Gastrocnemius medialis (tissue), 4 donors: ENCODE measurements around the gene RHOT2. TPM values are rescaled to one million over a fixed set of nuclear protein-coding genes. Genes with fewer than 3 reads are reported as not detected.

Source experiments
- ATAC-seq, 2 donors: fragments of 150-250 bp; one replicate each; pipeline ENCODE4 v1.9.1; 2016
- DNase-seq, 2 donors: peaks; one replicate each; pipeline ENCODE4 v3.0.0-alpha.2; 2019
- H3K27ac ChIP-seq, 4 donors: fragments of 200-600 bp; sonication (generic); 1 replicate in 1 of 4; 2 replicates in 3 of 4; pipeline ENCODE4 v1.5.1; 2016 to 2018; ENCODE audit warnings: mild to moderate bottlenecking in 2 of 4, moderate library complexity in 1 of 4
- H3K27me3 ChIP-seq, 3 donors: fragments of 200-600 bp; sonication (generic) in 2 of 3; 1 replicate in 1 of 3; 2 replicates in 2 of 3; pipeline versions ENCODE4 v1.5.1 to v1.6.0; 2016 to 2019; ENCODE audit warnings: mild to moderate bottlenecking in 1 of 3, moderate library complexity in 1 of 3
- H3K36me3 ChIP-seq, 2 donors: fragments of 200-600 bp; sonication (generic) in 1 of 2; one replicate each; pipeline ENCODE4 v1.5.1; 2017 to 2018
- H3K4me1 ChIP-seq, 2 donors: fragments of 200-600 bp; sonication (generic) in 1 of 2; one replicate each; pipeline ENCODE4 v1.5.1; 2016 to 2017; ENCODE audit warnings: mild to moderate bottlenecking in 2 of 2
- H3K4me3 ChIP-seq, 4 donors: fragments of 200-600 bp; sonication (generic) in 3 of 4; 1 replicate in 1 of 4; 2 replicates in 3 of 4; pipeline ENCODE4 v1.5.1; 2016 to 2019; ENCODE audit warnings: mild to moderate bottlenecking in 2 of 4
- H3K9me3 ChIP-seq, 3 donors: fragments of 200-600 bp; sonication (generic) in 2 of 3; 1 replicate in 1 of 3; 2 replicates in 2 of 3; pipeline ENCODE4 v1.5.1; 2016 to 2019
- POLR2A ChIP-seq, 2 donors: fragments of 450-650 bp; IDR thresholded peaks; one replicate each; pipeline ENCODE4 v1.6.1; 2017; ENCODE audit warnings: antibody characterized with exemption in 2 of 2, mild to moderate bottlenecking in 2 of 2, moderate library complexity in 2 of 2
- in situ Hi-C, 4 donors: fragments of 200-750 bp; cut with MboI; loops; one replicate each; pipeline versions ENCODE4 v1.15.0 to v1.8.0; 2017; ENCODE audit warnings: low sequenced_read_pairs in 4 of 4
- intact Hi-C: fragments of 100-400 bp; cut with DNase I; formaldehyde crosslinking; loops from one replicate; pipeline ENCODE4 v1.15.1; 2023; ENCODE audit warnings: low total_unique reads
- total RNA-seq, 4 donors: library from RNA; depleted of rRNA; stranded (reverse); fragments of >200 nt; gene quantifications; one replicate each; pipeline versions ENCODE4 v1.1.0 to v1.2.3, GENCODE V29; 2016
- TF ChIP-seq, protein P1 (sequence below), 5 experiments: fragments of 450-650 bp in 3 of 5; fragments of 200-600 bp in 2 of 5; sonication (generic) in 2 of 5; IDR thresholded peaks in 4 of 5; conservative IDR thresholded peaks in 1 of 5; 1 replicate in 4 of 5; 2 replicates in 1 of 5; pipeline ENCODE4 v1.5.1; 2016 to 2019; ENCODE audit warnings: antibody characterized with exemption in 5 of 5, mild to moderate bottlenecking in 3 of 5, moderate library complexity in 3 of 5

Gene RHOT2
- 10 to 100 TPM; 20.9 to 41.6 (median 27.3) TPM for total RNA-seq

DNA sequence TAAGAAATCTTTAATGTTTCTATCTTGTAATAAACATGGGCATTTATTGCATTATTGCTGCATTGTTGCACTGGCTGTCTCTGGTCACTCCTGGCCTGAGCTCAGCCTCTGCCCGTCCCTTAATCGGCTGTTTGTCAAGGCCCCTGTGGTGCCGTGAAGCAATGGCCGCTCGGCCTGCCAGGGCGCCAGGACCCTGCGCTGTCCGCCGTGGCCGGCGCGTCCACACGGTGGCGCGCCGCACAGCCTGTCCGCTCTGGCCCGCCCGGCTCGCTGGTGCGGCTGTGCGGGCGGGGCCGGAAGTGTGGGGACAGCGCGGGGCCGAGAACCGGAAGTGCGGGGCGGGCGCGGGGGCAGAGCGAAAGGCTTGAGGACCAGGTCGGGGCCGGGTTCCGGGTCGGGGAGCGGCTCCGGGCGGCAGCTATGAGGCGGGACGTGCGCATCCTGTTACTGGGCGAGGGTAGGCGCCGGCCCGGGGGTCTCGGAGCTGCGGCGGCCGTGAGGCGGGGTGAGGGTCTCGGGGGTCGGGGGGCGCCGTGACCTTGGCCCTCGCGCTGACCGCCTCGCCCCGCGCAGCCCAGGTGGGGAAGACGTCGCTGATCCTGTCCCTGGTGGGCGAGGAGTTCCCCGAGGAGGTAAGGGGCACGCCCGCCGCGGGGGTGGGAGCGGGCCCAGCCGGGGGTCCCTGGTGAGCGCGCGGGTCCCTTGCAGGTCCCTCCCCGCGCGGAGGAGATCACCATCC is at the start of gene RHOT2:
RHOT2 (plus strand) TSS at position 353 of the 739 bp plus-strand sequence; CDS start at position 421, 68 bp downstream.
- in situ Hi-C loops: no loop called here
- peak within 1 kb of the TSS; percentile 79 to 97 (median 92) for H3K27ac ChIP-seq

DNA sequence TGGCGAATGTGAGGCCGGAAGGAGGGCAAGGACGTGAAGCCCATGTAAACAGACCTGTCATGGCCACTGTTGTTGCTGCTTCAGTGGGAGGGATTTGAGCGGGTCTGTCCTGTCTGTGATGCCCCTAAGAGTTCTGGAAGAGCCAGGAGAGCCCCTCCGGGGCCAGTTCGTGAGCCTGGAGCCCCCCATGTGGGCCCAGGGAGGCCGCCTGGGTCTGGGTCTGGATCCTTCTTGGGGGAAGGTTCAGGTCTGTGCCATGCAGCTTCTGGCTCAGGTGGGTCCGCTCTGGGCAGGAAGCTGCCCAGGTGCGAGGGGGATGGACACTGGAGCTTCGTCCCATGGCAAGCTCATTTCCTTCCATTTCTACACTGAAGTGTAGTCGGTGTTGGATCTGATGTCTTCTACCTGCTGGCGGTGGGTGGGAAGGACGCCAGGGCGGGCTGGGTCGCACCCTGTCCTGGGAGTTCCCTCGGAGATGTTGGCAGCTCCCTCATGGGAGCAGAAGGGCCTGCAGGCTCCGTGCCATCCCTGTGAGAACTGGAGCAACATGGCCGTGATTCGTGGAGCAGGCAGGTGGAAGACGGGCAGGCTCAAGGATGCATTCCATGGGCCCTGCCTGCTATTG is 48.3 kb upstream of the RHOT2 start:
- Histone ChIP-seq H3K4me3 (no peak overlapping the region), H3K27me3 (no peaks in the 10 kb centered on the region), H3K36me3 (no peaks in the 10 kb centered on the region), H3K4me1 (no peaks in the 10 kb centered on the region), H3K27ac (no peak overlapping the region), H3K9me3 (no peaks in the 10 kb centered on the region)
- intact Hi-C loops: no loop called here
- in situ Hi-C loops: no loop called here
- no peak for TF ChIP-seq POLR2A (IDR thresholded peaks at IDR 0.05)
- TF ChIP-seq, protein P1, sequence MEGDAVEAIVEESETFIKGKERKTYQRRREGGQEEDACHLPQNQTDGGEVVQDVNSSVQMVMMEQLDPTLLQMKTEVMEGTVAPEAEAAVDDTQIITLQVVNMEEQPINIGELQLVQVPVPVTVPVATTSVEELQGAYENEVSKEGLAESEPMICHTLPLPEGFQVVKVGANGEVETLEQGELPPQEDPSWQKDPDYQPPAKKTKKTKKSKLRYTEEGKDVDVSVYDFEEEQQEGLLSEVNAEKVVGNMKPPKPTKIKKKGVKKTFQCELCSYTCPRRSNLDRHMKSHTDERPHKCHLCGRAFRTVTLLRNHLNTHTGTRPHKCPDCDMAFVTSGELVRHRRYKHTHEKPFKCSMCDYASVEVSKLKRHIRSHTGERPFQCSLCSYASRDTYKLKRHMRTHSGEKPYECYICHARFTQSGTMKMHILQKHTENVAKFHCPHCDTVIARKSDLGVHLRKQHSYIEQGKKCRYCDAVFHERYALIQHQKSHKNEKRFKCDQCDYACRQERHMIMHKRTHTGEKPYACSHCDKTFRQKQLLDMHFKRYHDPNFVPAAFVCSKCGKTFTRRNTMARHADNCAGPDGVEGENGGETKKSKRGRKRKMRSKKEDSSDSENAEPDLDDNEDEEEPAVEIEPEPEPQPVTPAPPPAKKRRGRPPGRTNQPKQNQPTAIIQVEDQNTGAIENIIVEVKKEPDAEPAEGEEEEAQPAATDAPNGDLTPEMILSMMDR (IDR thresholded peaks at IDR 0.05 in 4 of 5, conservative IDR thresholded peaks at IDR 0.05 in 1 of 5): no peak
- ATAC-seq (no peak), DNase-seq (no peak)

More for the DNA sequence above, at the start of gene RHOT2:
- Histone ChIP-seq H3K4me1 (peaks cover 7 to 18% of the 10 kb centered on the region in 2 donors), H3K27me3 (no peaks in the 10 kb centered on the region), H3K36me3 (peaks cover 0 to 37% of the 10 kb centered on the region in 2 donors), H3K9me3 (no peaks in the 10 kb centered on the region), H3K4me3 (peak within 1 kb of the TSS; percentile 78 to 98 (median 92))
- ATAC-seq (peak; percentile 86 to 90), DNase-seq (peak; percentile 83 to 90)
- intact Hi-C loops: no loop called here
- TF ChIP-seq, protein P1 (IDR thresholded peaks at IDR 0.05 in 4 of 5, conservative IDR thresholded peaks at IDR 0.05 in 1 of 5): peak; percentile 77 to 98 (median 89)
- peak; percentile 49 to 87 for TF ChIP-seq POLR2A (IDR thresholded peaks at IDR 0.05)

DNA sequence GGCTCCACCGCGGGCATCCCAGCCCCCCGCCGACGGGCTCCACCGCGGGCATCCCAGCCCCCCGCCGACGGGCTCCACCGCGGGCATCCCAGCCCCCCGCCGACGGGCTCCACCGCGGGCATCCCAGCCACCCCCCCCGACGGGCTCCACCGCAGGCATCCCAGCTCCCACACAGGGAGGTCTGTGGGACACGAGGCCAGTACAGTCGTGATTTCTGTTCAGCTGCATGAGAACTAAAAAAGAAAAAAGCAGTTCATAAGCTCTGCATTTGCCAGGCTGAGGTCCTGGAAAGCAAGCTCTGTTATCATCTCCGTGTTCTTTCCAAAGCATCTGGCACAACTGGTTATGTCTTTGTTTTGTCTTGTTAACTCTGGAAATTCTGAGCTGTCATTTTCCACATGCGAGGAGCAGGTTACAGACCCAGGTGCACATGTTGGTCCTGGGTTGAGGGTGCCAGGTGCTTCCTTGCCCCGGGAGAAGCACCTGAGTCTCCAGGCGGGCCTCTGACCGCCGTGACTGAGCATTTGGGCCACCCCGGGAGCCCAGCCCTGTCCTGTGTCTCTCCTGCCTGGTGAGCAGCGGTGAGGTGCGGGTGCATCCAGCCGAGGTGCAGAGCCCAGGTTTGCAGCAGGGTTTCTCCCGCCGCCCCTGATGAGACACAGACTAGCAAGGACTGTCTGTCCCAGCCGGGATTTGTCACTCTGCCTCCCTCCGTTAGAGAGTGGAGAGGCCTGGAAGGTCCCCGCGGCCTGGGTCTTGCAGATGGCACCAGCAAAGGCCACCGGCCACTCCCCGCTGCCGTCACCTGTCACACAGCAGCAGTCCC is 47.0 kb upstream of the RHOT2 start:
- Histone ChIP-seq H3K27me3 (no peaks in the 10 kb centered on the region), H3K36me3 (peaks cover 0 to 5% of the 10 kb centered on the region in 2 donors), H3K27ac (no peak overlapping the region), H3K4me3 (no peak overlapping the region), H3K4me1 (no peaks in the 10 kb centered on the region), H3K9me3 (no peaks in the 10 kb centered on the region)
- intact Hi-C loops: no loop called here
- no peak for ATAC-seq
- in situ Hi-C loops: no loop called here
- DNase-seq: no peak
- no peak for TF ChIP-seq POLR2A (IDR thresholded peaks at IDR 0.05)
- TF ChIP-seq, protein P1 (IDR thresholded peaks at IDR 0.05 in 4 of 5, conservative IDR thresholded peaks at IDR 0.05 in 1 of 5): no peak

DNA sequence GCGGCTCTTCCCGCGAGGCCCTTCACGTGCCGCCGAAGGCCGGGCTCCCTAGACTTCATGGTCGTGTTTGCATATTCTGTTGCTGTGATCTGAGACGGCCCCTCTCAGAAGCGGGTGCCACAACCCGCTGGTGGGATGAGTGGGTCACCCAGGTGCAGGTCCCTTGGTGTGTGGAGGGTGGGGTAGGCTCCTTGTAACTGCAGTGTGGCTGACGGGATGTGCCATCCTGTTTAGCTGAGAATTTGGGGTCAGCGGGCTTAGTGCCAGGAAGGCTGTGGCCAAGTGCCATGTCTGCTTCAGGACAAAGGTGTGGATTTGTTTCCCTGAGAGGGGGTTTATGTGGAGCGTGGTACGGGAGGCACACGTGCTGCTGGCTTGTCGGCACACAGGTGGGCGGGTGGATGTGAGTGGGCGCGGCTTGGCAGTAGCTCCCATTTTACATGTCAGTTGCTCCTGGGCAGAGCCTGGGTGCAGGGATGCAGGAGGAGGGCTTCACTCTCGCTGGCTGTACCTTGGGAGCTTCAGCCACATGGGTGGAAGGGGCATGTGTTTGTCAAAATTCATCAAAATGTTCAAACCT is 46.3 kb upstream of the RHOT2 start:
- peaks cover 0 to 11% of the 10 kb centered on the region in 2 donors for H3K36me3 ChIP-seq
- intact Hi-C loops: no loop called here
- no peaks in the 10 kb centered on the region for H3K27me3 ChIP-seq
- TF ChIP-seq POLR2A (IDR thresholded peaks at IDR 0.05): no peak
- TF ChIP-seq, protein P1 (IDR thresholded peaks at IDR 0.05 in 4 of 5, conservative IDR thresholded peaks at IDR 0.05 in 1 of 5): no peak
- H3K4me1 ChIP-seq: no peaks in the 10 kb centered on the region
- ATAC-seq: no peak
- H3K9me3 ChIP-seq: no peaks in the 10 kb centered on the region
- in situ Hi-C loops: no loop called here
- no peak for DNase-seq
- H3K4me3 ChIP-seq: no peak overlapping the region
- H3K27ac ChIP-seq: no peak overlapping the region
